ENCODE results near the gene MOSMO. TPM values are rescaled to one million over a fixed set of nuclear protein-coding genes. Genes with fewer than 3 reads are reported as not detected.

Gene MOSMO
- total RNA-seq, 4 donors from 2014 or later, result 8.3 to 16.4 (median 13.1) TPM

DNA sequence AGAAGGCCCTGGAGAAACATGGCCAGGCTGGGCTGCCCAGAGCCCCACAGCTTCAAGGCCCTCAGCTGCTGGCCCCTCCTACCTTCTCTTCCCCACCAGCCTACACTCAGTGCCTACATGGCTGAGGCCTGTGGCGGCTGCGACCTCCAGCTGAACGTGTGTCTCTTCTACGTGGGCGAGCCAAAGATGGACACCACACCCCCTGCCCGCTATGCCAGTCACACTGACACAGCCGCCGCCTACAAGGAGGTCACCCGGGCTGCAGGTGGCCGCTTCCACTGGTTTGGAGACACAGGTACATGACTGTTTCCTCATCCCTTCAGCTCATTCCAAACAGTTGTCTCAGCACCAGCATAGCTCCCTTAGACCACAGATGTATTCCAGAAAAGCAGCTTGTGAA, 124.9 kb downstream of the MOSMO start:
- H3K4me3 ChIP-seq (ENCODE audit: low read depth, poor library complexity, severe bottlenecking), result no peak overlapping the region
- 82 to 83% methylated on average over 10 of the region's 10 CpGs for WGBS, 2 donors
- no peak for TF ChIP-seq CTCF (IDR thresholded peaks at IDR 0.05)
- TF ChIP-seq POLR2A (IDR thresholded peaks at IDR 0.05), result no peak
- intact Hi-C loops (cut with DNase I; ENCODE audit: low total_unique reads), result no loop called here
- DNase-seq (ENCODE audit: low spot score in 2 of 2), result no peak

Other genes starting within 250 kb of the MOSMO start
- 10 to 100 TPM; 35.6 to 96.0 (median 53.5) TPM for gene NPIPB4, start 150.4 kb upstream of the MOSMO start, total RNA-seq
- gene UQCRC2, start 54.8 kb upstream of the MOSMO start, total RNA-seq, result 100 to 1,000 TPM in 3 of 4 donors, 10 to 100 TPM in 1; 99.9 to 153 (median 140) TPM
- gene PDZD9, start 7.0 kb upstream of the MOSMO start, total RNA-seq, result not detected
- gene VWA3A, start 84.4 kb downstream of the MOSMO start, total RNA-seq, result 1 to 10 TPM in 1 of 4 donors, under 1 TPM in 1, not detected in 2; 0.17 to 2.0 TPM
- not detected for gene SDR42E2, start 154.4 kb downstream of the MOSMO start, total RNA-seq
- gene EEF2K, start 198.2 kb downstream of the MOSMO start, total RNA-seq, result 100 to 1,000 TPM in 1 of 4 donors, 10 to 100 TPM in 3; 47.8 to 112 (median 73.2) TPM

Data from lower leg skin (tissue), 4 donors.